Kidney glomerular epithelial cell (primary cell): Measurements from ENCODE around the gene DENND4C.
"Not testable (repeated sequence)": the region's sequence is repeated elsewhere in the genome, so short reads cannot be mapped to it uniquely, and the experiment has no call there.

Experiments used
- DNase-seq: peaks from one replicate; lab custom pipeline; 2025; lab: John Stamatoyannopoulos, UW

The DENND4C gene

GRCh38 chr9:19224563-19224962 lies 5.9 kb upstream of the DENND4C start:
- no peak for DNase-seq

DNA sequence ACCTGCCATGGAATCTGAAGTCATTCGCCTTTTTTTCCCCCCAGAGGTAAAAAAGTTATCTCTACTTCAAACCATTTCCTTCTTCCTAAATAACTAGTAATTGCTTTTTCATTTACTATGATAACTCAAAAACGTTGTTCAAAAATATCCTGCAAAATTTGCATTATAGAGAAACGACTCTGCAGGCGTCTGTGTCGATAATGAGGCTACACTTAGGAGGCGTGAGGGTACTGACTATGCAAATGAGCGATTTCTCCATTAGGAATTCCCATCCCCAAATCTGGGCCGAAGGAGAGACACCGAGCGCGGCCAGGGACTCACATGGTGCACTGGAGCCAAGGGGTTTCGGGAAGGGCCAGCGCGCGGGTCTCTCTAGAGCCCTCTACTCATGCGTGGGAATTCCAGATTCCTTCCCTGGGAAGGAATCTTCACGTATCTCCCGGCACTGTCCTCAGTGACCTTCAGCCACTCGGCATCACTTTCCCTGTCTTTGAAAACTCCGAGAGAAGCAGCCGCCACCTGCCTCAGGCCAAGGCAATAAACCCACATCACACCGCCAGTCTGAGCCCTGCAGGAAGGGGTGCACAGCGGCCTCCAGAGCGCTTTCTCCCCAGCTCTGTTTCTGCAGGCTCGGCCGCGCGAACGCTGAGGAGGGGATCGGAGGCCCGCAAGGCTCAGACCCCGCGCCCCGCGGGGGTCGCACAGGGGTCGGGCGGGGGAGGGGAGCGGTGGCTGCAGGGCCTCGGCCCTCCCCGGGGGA lies 718 bp upstream of the DENND4C start:
- DNase-seq: peak; percentile 39

- peak; percentile 15 for DNase-seq
These were observed 822 bp downstream of the DENND4C start for GRCh38 chr9:19231126-19231903.

- peak; percentile 36 for DNase-seq
These were observed 1.7 kb downstream of the DENND4C start for GRCh38 chr9:19231904-19232822.

- DNase-seq: peak; percentile 12
These were observed 2.3 kb downstream of the DENND4C start for GRCh38 chr9:19232823-19233194.

DNA sequence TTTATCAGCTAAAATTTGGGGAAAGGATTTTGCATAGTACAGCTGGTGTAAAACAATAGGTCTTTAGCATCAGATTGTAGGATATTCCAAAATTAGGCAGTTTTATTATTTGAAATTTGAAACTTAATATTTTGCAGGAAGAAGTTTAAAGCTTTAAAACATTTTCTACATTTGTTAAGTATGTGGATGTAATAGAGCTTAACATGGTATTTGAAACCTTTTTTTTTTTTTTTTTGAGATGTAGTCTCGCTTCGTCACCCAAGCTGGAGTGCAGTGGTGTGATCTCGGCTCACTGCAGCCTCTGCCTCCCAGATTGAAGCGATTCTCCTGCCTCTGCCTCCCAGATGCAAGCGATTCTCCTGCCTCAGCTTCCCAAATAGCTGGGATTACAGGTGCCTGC lies 2.9 kb downstream of the DENND4C start:
- DNase-seq: no peak

DNA sequence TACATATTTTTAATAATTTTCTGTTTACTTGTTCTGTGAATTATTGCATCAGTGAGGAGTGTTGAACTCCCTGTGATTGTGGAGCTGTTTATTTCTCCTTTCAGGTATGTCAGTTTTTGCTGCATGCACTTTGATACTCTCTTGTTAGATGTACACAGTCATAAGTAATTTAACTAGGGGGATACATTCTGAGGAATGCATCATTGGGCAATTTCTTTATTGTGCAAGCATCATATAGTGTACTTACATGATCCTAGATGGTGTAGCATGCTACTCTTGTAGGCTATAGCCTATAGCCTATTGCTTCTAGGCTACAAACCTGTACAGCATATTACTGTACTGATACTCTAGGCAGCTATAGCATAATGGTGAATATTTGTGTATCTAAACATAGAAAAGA lies 9.5 kb downstream of the DENND4C start:
- DNase-seq: no peak

DNA sequence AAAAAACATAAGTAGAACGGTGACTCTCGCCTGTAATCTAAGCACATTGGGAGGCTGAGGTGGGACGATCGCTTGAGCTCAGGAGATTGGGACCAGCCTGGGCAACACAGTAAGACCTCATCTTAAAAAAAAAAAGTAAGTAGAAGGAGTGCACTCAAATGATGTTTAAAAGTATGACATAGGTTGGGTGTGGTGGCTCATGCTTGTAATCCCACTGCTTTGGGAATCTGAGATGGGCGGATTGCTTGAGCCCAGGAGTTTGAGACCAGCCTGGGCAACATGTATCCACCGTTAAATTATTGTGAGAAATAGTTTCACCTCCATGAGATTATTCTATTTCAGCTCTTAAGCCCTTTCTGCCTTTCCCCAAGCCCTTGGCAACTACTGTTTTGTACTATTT lies 11.2 kb downstream of the DENND4C start:
- DNase-seq: no peak

DNA sequence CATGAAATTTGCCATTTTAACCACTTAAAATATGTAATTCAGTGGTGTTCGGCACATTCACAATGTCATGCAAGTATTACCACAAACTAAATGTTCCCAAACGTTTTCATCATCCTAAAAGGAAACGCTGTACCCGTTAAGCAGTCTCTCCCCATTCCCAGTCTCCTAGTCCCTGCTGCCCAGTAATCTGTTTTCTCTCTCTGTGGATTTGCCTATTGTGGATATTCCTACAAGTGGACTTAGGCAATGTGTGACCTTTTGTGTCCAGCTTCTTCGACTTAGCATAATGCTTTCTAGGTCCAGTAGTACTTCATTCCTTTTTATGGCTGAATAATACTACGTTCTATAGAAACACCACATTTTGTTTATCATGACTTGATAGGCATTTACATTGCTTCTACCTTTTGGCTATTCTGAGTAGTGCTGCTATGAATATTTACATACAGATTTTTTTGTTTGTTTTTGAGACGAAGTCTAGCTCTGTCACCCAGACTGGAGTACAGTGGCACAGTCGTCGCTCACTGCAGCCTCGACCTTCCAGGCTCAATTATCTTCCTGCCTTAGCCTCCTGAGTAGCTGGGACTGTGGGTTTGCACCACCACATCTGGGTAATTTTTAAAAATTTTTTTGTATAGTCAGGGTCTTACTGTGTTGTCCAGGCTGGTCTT lies 13.0 kb downstream of the DENND4C start:
- no peak for DNase-seq

GRCh38 chr9:19246891-19247290 lies 16.4 kb downstream of the DENND4C start:
- DNase-seq: no peak

DNA sequence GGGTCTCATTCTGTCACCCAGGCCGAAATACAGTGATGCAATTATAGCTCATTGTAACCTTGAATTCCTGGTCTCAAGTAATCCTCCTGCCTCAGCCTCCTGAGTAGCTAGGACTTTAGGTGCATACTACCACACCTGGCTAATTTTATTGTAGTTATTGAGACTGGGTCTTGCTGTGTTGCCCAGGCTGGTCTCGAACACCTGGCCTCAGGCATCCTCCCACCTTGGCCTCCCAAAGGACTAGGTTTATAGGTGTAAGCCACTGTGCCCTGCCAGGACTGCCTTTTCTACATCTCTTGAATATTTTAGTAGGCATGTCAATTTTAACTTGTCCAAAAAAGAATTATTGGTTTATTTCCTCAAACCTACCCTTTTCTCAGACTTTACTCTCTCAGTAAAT lies 16.9 kb downstream of the DENND4C start:
- no peak for DNase-seq

GRCh38 chr9:19250346-19250745 lies 19.9 kb downstream of the DENND4C start:
- not testable (repeated sequence) for DNase-seq

GRCh38 chr9:19251203-19251602 lies 20.7 kb downstream of the DENND4C start:
- DNase-seq: not testable (repeated sequence)

GRCh38 chr9:19251622-19252021 lies 21.1 kb downstream of the DENND4C start:
- DNase-seq: not testable (repeated sequence)

- no peak for DNase-seq
These were observed 21.8 kb downstream of the DENND4C start for GRCh38 chr9:19252174-19252884.

- DNase-seq: no peak
These were observed 22.4 kb downstream of the DENND4C start for GRCh38 chr9:19252885-19253219.

GRCh38 chr9:19255112-19255511 lies 24.6 kb downstream of the DENND4C start:
- DNase-seq: no peak

DNA sequence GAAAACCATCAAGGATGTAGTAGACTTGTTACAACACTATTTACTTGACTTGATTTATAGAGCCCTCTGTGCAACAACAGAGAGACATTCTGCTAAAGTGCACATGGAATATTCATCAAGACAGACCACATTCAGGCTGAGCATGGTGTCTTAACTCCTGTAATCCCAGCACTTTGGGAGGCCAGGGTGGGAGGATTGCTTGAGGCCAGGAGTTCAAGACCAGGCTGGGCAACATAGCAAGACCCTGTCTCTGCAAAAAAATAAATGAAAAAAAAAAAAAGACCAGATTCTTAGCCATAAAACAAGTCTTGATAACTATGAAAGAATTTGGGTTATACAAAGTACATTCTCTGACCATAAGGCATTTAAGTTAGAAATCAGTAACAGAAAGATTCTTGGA lies 25.3 kb downstream of the DENND4C start:
- DNase-seq: no peak

DNA sequence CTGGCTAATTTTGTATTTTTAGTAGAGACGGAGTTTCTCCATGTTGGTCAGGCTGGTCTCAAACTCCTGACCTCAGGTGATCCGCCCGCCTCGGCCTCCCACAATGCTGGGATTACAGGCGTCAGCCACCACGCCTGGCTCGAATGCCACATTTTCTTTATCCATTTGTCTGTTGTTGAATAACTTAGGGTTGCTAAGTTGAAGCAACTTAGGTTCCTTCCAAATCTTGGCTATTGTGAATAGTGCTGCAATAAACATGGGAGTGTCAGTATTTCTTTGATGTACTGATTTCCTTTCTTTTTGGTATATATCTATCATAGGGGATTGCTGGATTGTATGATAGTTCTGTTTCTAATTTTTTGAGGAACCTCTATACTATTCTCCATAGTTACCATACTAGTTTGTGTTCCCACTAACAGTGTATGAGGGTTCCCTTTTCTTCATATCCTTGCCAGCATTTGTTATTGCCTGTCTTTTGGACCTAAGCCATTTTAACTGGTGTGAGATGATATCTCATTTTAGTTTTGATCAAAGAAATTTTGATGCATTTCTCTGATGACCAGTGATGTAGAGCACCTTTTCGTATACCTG lies 29.3 kb downstream of the DENND4C start:
- DNase-seq: not testable (repeated sequence)

- DNase-seq: not testable (repeated sequence)
These were observed 35.1 kb downstream of the DENND4C start for GRCh38 chr9:19265602-19266001.
